ENCODE data around the gene CALML4. TPM values are rescaled to one million over a fixed set of nuclear protein-coding genes. Genes with fewer than 3 reads are reported as not detected.

Gene CALML4
- total and polyA plus RNA-seq, 2 experiments from 2014 or later, result 13.4 to 16.2 TPM

GRCh38 chr15:68190048-68190447 lies 15.1 kb downstream of the CALML4 start (continued):
- TF ChIP-seq ZNF462 (CRISPR knock-in tag; IDR thresholded peaks at IDR 0.05), result no peak
- no peak for TF ChIP-seq ZNF331 (CRISPR knock-in tag; IDR thresholded peaks at IDR 0.05; ENCODE audit: low read depth)
- TF ChIP-seq CREB1 (CRISPR knock-in tag; IDR thresholded peaks at IDR 0.05; ENCODE audit: low read depth), result no peak
- no peak for TF ChIP-seq CTCF (conservative IDR thresholded peaks at IDR 0.05; ENCODE audit: low read depth in 2 of 2)
- TF ChIP-seq REST (IDR thresholded peaks at IDR 0.05; ENCODE audit: unreplicated experiment), result no peak
- TF ChIP-seq POLR2AphosphoS5 (IDR thresholded peaks at IDR 0.05; ENCODE audit: low read depth), result no peak
- no peak for TF ChIP-seq ZNF114 (CRISPR knock-in tag; IDR thresholded peaks at IDR 0.05)
- TF ChIP-seq ETS1 (IDR thresholded peaks at IDR 0.05), result no peak
- no peak for TF ChIP-seq NANOG (IDR thresholded peaks at IDR 0.05; ENCODE audit: borderline replicate concordance)
